PC-9 (cell line): ENCODE measurements around the gene ARL4A.
"Not testable (repeated sequence)": the region's sequence is repeated elsewhere in the genome, so short reads cannot be mapped to it uniquely, and the experiment has no call there.

ENCODE experiments used
- EZH2 ChIP-seq: fragments of 200-600 bp; sonication (generic); IDR thresholded peaks from 2 replicates; pipeline ENCODE4 v1.8.0; 2017; ENCODE audit warnings: antibody characterized with exemption, low read depth
- TF ChIP-seq, protein P1 (sequence below): fragments of 200-600 bp; sonication (generic); conservative IDR thresholded peaks from 2 replicates; pipeline ENCODE4 v1.6.1; 2017; ENCODE audit warnings: mixed run types, antibody characterized with exemption, mild to moderate bottlenecking, moderate library complexity

DNA sequence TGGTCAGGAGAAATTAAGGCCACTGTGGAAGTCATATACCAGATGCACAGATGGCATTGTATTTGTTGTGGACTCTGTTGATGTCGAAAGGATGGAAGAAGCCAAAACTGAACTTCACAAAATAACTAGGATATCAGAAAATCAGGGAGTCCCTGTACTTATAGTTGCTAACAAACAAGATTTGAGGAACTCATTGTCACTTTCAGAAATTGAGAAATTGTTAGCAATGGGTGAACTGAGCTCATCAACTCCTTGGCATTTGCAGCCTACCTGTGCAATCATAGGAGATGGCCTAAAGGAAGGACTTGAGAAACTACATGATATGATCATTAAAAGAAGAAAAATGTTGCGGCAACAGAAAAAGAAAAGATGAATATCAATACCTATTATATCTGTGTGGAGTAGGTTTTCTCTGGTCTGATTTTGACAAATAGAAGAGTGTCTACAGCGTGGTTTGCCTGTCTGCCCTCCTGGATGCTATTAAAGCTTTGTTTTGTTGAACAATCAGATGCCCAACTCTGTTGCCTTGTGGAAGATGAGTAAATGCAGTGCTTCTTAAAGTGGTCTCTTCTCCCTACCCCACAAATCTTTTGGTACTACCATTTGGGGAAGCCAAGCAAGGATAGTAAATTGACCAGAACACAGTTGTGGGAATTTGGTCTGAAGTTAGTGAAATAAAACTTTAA lies 1.2 kb downstream of the ARL4A start:
- TF ChIP-seq, protein P1, sequence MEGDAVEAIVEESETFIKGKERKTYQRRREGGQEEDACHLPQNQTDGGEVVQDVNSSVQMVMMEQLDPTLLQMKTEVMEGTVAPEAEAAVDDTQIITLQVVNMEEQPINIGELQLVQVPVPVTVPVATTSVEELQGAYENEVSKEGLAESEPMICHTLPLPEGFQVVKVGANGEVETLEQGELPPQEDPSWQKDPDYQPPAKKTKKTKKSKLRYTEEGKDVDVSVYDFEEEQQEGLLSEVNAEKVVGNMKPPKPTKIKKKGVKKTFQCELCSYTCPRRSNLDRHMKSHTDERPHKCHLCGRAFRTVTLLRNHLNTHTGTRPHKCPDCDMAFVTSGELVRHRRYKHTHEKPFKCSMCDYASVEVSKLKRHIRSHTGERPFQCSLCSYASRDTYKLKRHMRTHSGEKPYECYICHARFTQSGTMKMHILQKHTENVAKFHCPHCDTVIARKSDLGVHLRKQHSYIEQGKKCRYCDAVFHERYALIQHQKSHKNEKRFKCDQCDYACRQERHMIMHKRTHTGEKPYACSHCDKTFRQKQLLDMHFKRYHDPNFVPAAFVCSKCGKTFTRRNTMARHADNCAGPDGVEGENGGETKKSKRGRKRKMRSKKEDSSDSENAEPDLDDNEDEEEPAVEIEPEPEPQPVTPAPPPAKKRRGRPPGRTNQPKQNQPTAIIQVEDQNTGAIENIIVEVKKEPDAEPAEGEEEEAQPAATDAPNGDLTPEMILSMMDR: not testable (repeated sequence)
- not testable (repeated sequence) for TF ChIP-seq EZH2
